ENCODE measurements around the gene DSG2. TPM values are rescaled to one million over a fixed set of nuclear protein-coding genes. Genes with fewer than 3 reads are reported as not detected.
A peak's percentile ranks its signal among the peaks of the same experiment; 100 is the strongest.
"Not testable (repeated sequence)": the region's sequence is repeated elsewhere in the genome, so short reads cannot be mapped to it uniquely, and the experiment has no call there.

The DSG2 gene
- polyA plus RNA-seq, 1 donor: 3.8 TPM

DNA sequence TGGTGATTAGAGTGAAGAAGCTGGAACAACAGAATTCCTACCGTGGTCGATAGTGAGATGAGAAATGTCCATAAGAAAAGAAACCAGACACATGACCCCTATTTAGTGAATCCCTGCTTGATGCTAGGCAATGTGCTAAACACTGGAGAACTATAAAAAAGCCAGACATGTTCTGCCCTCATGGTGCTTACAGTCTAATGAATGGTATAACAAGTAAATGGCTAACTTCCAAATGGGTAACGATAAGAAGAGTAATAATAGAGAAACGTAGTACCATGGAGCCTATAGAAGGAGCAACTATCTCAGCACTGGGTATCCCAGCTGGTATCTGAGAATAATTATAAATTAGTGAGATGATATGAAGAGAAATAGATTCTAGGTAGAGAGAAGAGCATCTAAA is 5.0 kb downstream of the DSG2 start:
- DNase-seq: no peak

DNA sequence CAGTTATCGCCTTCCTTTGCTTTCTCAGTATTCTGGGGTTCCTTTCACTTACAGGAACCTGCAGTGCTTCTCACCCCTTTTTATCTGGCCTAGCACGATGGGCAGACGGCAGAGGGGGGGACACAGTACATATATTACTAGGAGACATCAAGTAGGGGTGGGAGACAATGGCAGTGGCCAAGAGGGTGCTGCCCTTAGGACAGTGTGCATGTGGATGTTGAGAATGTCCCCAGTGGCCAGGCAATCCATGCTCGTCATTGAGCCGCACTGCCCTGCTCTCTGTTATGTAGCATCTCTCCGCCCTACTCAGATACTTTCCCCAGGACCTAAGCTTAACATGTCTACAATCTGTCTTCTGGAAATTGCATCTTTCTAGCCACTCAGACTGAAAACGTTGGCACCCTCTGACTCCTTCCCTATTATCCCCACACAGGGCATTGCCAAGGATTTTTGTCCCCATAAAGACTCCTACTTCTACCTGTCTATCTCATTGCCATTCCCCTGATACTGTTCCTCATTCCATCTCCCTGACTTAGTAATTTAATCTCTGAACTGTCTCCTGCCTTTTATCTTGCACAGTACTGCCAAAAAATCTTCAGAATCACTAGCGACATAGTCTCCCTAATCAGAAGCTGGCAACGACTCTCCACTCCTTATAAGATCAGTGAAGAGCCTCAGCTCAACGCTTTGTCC is 6.6 kb downstream of the DSG2 start:
- DNase-seq: no peak

DNA sequence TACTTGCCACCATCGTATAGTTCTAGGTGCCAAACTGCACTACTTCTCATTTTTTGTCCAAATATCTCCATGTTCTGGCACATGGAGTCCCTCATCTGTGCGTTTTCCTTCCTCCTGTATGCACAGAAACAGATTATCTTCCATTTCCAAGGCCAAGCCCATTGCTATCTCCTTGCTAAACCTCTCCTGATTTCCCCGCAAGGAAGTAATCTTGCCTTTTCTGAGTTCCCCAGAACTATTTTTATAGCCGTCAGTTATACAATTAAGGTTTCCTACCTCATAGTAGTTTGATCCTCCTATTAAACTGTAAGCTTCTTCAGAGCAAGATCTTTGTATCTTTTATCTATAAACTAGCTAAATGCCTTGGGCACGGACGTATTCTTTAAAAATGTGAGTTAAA is 7.2 kb downstream of the DSG2 start:
- no peak for DNase-seq

DNA sequence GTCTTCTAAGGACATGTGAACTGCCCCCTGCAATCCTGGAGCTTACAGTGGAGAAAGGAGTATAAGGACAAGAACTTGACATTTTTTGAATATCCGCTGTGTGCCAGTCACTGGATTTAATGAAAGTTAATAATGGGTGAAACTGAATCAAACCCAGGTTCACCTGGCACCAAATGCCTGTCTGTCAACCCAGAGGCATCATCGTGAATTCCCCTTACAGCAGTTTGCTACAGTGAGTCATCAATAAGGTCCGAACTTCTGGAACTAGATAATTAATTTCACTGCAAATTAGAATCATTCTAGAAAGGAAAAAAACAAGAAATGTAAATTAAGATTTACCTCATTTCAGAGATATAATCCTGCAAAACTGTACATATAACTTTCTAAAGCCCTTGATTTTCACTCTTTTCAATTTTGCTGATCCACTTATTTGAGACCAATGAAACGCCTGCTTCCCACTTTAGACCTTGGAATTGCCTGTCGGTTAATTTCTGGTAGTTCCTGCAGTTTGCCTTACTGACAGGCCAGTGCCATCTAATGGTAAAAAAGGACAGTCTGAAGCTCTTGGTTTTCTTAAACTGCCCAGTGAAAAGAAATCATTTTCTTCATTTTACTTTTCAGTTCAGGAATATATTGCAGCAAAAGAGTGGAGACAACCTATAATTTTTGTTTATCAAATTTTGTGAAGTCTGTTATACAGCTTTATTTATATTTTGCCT is 8.2 kb downstream of the DSG2 start:
- no peak for DNase-seq

DNA sequence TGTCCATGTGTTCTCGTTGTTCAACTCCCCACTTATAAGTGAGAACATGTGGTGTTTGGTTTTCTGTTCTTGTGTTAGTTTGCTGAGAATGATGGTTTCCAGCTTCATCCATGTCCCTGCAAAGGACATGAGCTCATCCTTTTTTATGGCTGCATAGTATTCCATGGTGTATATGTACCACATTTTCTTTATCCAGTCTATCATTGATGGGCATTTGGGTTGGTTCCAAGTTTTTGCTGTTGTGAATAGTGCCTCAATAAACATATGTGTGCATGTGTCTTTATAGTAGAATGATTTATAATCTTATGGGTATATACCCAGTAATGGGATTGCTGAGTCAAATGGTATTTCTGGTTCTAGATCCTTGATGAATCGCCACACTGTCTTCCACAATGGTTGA is 9.1 kb downstream of the DSG2 start:
- not testable (repeated sequence) for DNase-seq

- DNase-seq: no peak
Measured at GRCh38 chr18:31508781-31509180, 10.8 kb downstream of the DSG2 start.

- DNase-seq: no peak
Measured at GRCh38 chr18:31509571-31509970, 11.6 kb downstream of the DSG2 start.

- DNase-seq: no peak
Measured at GRCh38 chr18:31510319-31510718, 12.3 kb downstream of the DSG2 start.

DNA sequence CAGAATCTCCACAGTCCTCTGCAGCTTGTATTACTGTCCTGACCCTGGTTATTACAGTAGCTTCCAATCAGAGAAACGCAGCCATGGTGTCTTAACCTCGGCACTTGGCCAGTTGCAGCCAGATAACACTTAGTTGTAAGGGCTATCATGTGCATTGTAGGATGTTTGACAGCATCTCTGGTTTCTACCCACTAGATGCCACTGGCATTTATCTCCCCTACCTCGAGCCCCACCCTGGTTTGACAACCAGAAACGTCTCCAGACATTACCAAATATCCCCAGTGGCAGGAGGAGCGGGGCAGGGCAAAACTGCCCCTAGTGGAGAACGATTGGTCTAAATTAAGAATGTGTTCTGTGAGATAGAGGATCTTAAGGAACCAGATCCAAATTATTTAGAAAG is 13.1 kb downstream of the DSG2 start:
- no peak for DNase-seq

DNA sequence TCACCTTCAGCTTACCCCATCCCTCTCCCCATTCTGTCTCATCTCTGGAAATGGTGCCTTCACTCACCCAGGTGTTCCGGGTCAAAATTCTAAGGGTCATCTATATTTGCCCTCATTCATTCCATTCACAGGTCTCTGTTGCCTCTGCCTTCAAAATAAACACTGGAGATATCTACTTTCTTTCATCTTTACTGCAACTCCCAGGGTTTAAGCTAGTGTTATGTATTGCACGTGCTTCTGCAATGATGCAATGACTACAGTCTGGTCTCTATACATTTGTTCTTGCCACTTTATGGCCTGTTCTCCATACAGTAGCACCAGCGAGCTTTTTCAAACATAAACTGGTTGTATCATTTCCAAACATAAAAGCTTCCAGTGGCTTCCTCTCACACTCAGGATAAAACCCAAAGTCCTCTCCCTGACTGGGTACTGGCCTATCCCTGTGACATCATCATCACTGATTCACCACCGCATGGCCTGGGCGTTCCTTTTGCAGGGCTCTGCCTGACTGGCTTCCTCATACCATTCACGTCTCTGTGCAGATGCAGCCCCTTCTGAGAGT is 14.3 kb downstream of the DSG2 start:
- no peak for DNase-seq

- DNase-seq: no peak
Measured at GRCh38 chr18:31513189-31513935, 15.4 kb downstream of the DSG2 start.

DNA sequence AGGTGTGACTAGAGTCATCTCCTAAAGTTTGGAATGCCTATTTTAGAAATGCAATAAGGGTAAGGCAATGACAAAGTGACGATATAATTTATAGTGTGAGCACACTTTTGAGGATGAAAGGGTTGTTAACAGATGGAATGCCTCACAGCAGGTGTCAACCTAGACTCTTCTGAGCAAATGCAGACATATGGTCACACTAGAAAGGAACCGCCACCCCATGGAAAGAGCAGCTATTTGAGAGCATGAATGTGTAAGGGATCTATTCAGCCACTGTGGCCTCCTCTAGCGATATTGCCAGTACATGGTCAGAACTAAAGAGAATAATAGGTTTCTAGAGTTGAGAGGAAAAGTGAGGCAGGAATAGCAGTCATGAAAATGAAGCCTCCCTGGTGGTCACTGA is 18.5 kb downstream of the DSG2 start:
- no peak for DNase-seq

DNA sequence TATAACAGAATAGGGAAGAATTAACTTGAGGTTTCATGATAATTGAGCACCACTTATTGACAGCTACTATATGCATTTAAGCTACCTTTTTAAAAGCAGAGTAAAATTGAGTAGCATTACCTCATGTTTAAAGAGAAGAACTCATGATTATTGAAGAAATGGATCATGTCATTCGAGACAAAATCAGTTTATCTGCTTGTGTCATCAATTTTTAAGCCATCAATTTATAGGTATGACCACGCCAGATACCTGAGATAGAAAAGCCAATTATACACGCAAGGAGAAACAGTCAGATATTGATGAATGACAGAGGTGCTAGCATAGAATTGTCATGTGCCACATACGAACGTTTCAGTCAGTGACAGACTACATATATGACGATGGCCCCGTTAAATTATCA is 28.4 kb downstream of the DSG2 start:
- DNase-seq: no peak

DNA sequence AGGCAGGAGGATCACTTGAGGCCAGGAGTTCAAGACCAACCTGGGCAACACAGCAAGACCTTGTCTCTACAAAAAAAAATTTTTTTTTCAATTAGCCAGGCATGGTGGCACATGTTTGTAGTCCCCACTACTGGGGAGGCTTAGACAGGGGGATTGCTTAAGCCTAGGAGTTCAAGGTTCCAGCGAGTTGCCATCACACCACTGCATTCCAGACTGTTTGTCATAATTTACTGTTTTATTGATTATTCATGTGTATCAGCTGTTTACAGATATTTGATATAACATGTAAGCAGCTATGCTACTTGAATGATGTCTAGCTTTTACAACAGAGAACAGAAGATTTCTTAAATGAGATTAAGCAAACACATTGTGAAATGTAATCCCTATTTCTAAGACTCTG is 35.3 kb downstream of the DSG2 start:
- no peak for DNase-seq

DNA sequence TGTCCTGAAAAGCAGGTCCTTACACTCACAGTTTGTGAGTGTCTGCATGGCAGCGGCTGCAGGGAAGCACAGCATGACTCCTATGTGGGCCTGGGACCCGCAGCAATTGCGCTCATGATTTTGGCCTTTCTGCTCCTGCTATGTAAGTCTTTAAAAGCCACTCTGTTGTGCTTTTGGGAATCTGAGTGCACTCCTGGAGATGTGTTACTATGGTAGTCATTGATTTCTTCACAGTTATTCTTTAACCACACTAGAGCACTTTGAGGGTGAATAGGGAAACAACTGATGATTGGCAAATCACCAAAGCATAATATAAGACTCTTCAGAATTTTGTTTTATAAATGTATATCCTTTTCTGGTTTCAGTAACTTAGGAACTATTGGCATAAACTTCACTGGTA is 40.9 kb downstream of the DSG2 start:
- no peak for DNase-seq

- DNase-seq: no peak
Measured at GRCh38 chr18:31546476-31546875, 48.5 kb downstream of the DSG2 start.

DNA sequence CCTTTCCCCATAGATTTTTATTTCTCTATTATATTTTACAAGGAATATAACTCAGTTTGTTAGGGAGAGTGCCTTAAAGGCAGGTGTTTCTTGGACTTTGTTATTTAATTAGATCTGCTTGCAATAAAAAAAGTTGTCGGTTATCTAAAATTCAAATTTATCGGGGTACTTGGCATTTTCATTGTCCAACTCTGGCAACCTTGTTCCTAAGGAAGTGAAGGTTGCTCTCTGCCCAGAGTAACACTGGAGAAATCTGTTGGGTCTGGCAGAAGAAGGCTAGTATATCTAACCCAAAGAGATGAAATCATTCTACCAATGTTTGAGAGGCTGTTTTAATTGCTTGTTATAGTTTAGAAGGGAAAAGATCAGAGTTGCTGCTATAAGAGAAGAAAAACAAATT is 50.9 kb downstream of the DSG2 start:
- no peak for DNase-seq

- DNase-seq: no peak
Measured at GRCh38 chr18:31549416-31549815, 51.4 kb downstream of the DSG2 start.

GRCh38 chr18:31551883-31552282 is 53.9 kb downstream of the DSG2 start:
- no peak for DNase-seq

DNA sequence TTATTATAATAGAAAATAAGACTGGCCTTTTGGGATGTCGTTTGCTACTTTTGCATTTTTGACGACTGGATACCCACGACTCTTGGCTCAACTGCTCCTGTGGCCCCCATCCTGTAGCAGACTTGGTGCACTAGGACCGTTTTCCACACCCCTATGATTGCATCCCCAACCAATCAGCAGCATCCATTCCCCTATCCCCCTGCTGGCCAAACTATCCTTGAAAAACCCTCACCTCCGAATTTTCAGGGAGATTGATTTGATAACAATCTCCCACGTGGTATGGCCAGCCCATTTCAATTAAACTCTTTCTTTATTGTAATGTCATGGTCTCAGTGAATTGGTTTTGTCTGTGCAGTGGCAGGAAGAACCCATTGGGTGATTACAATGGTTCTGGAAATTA is 55.8 kb downstream of the DSG2 start:
- DNase-seq: no peak

GRCh38 chr18:31554776-31555175 is 56.8 kb downstream of the DSG2 start:
- DNase-seq: no peak

GRCh38 chr18:31555971-31556747 is 58.2 kb downstream of the DSG2 start:
- DNase-seq: peak; percentile 71

DNA sequence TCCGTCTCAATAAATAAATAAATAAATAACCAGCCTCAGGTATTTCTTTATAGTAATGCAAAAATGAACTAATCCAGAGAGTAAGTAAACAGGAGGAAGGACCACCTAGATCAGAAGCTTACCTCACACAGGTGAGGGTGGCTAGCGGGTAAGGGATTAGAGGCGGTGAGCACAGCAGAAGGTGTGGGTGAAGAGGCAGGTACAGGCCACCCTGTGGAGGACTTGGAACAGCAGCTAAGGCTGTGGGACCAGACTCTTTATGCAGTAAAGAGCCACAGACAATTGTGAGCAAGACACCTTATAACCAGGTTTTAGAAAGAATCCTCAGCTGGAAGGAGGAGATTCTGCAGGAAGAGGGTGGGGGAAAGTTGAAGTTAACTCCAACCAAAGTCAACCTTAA is 59.5 kb downstream of the DSG2 start:
- no peak for DNase-seq

Data from hindlimb muscle (tissue), 1 donor.